SK-N-SH treated with all-trans-retinoic acid at 6 μM for 48 hours (cell line): ENCODE results near the gene NAP1L4.

Experiments
- TF ChIP-seq, protein P1 (sequence below): fragments of 250-450 bp; sonication (Bioruptor Pico); IDR thresholded peaks from 2 replicates; pipeline ENCODE4 v1.8.0; 2020; ENCODE audit warnings: mild to moderate bottlenecking, moderate library complexity, borderline replicate concordance
- TF ChIP-seq, protein P2 (sequence below): fragments of 250-450 bp; sonication (Bioruptor Pico); IDR thresholded peaks from 2 replicates; pipeline ENCODE4 v1.5.0; 2020; ENCODE audit warnings: mild to moderate bottlenecking, moderate library complexity

DNA sequence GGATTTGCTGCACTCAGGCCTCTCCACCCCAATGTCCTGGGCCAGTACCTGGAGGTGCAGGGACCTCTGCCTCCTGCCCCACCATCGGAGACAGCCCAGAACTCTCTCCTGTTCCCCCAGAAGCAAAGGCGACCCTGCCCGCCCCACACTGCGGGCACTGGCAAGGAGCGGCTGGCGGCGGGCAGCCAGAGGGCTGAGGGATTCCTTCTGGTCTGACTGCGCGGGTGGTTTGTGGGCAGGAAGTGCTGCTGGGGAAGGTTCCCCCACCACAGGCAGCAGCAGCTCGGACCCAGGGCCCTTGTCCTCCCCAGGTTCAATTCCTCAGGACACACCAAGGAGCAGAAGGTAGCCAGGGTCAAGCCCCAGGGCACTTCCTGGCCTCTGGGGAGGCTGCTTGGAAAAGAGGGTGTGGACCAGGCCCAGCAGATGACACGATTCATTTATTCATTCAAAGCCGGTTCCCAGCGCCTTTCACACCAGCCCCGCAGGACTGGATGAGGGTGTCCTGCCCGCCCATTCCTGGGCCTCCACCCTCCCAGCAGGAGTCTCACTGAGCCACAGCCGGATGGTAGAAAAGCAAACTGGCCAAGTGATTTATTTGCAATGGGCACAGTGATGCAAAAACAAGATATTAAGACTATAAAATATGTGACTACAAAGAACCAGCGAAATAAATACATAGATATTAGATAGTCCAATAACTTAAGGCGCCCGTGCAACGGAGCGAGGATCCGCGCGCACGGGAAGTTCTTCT, 64.1 kb downstream of the NAP1L4 start:
- TF ChIP-seq, protein P1, sequence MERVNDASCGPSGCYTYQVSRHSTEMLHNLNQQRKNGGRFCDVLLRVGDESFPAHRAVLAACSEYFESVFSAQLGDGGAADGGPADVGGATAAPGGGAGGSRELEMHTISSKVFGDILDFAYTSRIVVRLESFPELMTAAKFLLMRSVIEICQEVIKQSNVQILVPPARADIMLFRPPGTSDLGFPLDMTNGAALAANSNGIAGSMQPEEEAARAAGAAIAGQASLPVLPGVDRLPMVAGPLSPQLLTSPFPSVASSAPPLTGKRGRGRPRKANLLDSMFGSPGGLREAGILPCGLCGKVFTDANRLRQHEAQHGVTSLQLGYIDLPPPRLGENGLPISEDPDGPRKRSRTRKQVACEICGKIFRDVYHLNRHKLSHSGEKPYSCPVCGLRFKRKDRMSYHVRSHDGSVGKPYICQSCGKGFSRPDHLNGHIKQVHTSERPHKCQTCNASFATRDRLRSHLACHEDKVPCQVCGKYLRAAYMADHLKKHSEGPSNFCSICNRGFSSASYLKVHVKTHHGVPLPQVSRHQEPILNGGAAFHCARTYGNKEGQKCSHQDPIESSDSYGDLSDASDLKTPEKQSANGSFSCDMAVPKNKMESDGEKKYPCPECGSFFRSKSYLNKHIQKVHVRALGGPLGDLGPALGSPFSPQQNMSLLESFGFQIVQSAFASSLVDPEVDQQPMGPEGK (CRISPR knock-in tag): no peak
- TF ChIP-seq, protein P2, sequence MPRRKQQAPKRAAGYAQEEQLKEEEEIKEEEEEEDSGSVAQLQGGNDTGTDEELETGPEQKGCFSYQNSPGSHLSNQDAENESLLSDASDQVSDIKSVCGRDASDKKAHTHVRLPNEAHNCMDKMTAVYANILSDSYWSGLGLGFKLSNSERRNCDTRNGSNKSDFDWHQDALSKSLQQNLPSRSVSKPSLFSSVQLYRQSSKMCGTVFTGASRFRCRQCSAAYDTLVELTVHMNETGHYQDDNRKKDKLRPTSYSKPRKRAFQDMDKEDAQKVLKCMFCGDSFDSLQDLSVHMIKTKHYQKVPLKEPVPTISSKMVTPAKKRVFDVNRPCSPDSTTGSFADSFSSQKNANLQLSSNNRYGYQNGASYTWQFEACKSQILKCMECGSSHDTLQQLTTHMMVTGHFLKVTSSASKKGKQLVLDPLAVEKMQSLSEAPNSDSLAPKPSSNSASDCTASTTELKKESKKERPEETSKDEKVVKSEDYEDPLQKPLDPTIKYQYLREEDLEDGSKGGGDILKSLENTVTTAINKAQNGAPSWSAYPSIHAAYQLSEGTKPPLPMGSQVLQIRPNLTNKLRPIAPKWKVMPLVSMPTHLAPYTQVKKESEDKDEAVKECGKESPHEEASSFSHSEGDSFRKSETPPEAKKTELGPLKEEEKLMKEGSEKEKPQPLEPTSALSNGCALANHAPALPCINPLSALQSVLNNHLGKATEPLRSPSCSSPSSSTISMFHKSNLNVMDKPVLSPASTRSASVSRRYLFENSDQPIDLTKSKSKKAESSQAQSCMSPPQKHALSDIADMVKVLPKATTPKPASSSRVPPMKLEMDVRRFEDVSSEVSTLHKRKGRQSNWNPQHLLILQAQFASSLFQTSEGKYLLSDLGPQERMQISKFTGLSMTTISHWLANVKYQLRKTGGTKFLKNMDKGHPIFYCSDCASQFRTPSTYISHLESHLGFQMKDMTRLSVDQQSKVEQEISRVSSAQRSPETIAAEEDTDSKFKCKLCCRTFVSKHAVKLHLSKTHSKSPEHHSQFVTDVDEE (CRISPR knock-in tag): no peak
